ENCODE results near the gene SIX2.

GRCh38 chr2:45001869-45002385, 7.3 kb downstream of the SIX2 start:
- TF ChIP-seq CTCF (IDR thresholded peaks at IDR 0.05) (no peak), POLR2A (IDR thresholded peaks at IDR 0.05) (no peak)

All from lower leg skin (tissue), 3 donors.